ENCODE data around the gene MCEMP1. TPM values are rescaled to one million over a fixed set of nuclear protein-coding genes. Genes with fewer than 3 reads are reported as not detected.
"Not testable (repeated sequence)": the region's sequence is repeated elsewhere in the genome, so short reads cannot be mapped to it uniquely, and the experiment has no call there.

MCEMP1 gene
- total RNA-seq, 2 experiments from 2014 or later: not detected

DNA sequence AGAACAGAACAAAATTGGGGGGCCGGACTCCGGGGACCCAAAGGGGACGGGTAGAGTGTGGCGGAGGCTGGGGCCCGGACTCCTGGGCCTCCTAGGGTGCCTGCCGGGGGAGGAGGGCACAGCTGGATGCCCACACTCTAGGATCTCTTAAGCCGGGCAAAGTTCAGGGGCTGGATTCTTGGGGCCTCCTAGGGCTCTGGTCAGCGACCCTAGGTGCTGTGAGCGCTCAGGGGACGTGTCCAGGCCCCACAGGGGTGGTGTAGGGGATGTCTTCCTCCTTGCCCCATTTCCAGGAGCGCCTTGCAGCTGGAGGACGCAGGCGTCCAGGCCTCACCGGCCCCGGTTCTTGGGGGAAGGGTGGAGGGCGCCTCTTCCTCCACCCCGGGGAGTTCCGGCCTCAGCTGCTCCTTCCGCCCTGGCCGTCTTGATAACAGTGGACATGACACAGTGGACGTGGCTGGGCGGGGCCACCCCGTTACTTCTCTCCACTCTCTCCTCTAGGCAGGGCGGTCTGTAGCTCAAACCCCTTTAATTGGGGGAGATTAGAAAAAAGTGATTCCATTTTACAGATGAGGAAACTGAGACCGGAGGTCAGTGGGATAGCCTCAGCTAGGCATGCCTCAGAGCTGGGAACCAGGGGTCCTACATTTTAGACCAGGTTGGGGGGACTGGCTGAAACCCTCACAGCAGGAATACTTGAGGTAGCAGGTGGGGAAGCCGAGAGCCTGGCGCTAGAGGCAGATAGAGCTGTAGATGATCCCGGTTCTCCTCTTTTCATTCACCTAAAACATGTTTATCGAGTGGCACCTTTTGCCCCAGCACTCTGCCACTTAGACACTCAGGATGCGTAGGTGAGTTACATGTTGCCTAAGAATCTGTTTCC, 39.3 kb upstream of the MCEMP1 start:
- H3K27ac Mint-ChIP-seq: peak overlapping the region; percentile 92
- DNase-seq (peak; percentile 29), ATAC-seq (peak; percentile 38)
- H3K27me3 Mint-ChIP-seq (ENCODE audit: low read depth): no peaks in the 10 kb centered on the region
- ChIA-PET POLR2A (interaction anchor here (0.9 to 2.0 kb wide), 8 partner anchors 8 to 69 kb away, joined by 3 to 13 read pairs (median 4); partner anchors contain the start of genes MCEMP1, PET100, RETN and XAB2), CTCF (interaction anchor here (1.0 to 2.9 kb wide), 4 partner anchors 14 to 163 kb away, joined by 3 to 15 read pairs (median 3); partner anchors contain the start of gene TRAPPC5)
- H3K4me1 Mint-ChIP-seq (ENCODE audit: low read depth): peaks cover 40% of the 10 kb centered on the region
- H3K36me3 Mint-ChIP-seq (ENCODE audit: low read depth): peaks cover 19% of the 10 kb centered on the region
- H3K9me3 Mint-ChIP-seq (ENCODE audit: insufficient read depth): no peaks in the 10 kb centered on the region
- H3K4me3 Mint-ChIP-seq: peak overlapping the region; percentile 80

DNA sequence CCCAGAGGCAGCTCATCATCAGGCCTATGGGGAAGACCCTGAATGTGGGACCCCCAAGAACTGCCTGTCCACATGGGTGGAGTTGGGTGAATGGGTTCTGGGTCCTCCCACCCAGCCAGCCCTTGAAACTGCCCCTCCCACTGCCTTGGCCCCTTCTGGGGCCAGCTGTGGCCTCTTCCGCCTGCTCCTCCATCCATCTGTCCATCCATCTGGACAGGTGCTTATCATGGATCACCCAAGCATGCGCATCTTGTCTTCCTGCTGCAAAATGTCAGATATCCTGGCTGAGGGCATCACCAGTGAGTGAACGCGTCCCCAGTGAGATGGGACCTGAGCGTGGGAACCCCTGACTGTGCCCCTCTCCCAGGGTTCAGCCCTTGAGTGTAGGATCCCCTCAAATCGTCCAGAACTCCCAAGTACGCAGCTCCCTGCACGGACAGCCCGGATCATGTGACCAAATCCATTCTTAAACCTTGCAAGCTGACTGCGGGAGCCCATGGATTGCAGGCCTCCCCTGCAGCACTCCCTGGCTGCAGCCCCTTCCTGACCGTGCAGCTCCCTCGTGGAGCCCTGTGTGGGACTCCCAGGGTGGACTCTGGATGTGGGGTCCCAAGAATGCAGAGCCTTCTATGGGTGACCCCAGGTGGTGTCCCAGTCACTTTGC, 38.0 kb upstream of the MCEMP1 start:
- POLR2A ChIA-PET: interaction anchor here (2.0 kb wide), 1 partner anchor 9 kb away, joined by 13 read pairs; the partner anchor contains the start of genes PET100 and XAB2
- Mint-ChIP-seq H3K27ac (peak overlapping the region; percentile 72), H3K9me3 (ENCODE audit: insufficient read depth) (no peaks in the 10 kb centered on the region)

DNA sequence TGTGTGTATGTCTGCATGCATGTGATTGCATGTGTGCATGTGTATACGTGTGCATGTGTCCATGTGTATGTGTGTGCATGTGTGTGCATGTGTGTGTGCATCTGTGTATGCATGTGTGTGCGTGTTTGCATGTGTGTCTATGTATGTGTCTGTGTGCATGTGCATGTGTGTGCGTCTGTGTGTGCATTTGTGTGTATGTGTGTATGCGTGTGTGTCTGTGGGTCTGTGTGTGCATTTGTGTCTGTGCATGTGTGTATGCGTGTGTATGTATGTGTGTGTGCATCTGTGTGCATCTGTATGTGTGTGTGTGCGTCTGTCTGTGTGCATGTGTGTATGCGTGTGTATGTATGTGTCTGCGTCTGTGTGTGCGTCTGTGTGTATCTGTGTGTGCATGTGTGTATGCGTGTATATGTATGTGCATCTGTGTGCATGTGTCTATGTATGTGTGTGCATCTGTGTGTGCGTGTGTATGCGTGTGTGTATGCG, 37.0 kb upstream of the MCEMP1 start:
- ATAC-seq (no peak), DNase-seq (no peak)
- peaks cover 43% of the 10 kb centered on the region for H3K4me1 Mint-ChIP-seq (ENCODE audit: low read depth)
- no peak overlapping the region for H3K4me3 Mint-ChIP-seq
- no peaks in the 10 kb centered on the region for H3K9me3 Mint-ChIP-seq (ENCODE audit: insufficient read depth)
- peak overlapping the region; percentile 54 for H3K27ac Mint-ChIP-seq
- ChIA-PET POLR2A (no interaction called here), CTCF (no interaction called here)
- peaks cover 28% of the 10 kb centered on the region for H3K36me3 Mint-ChIP-seq (ENCODE audit: low read depth)
- no peaks in the 10 kb centered on the region for H3K27me3 Mint-ChIP-seq (ENCODE audit: low read depth)

More for the DNA sequence above, 38.0 kb upstream of the MCEMP1 start:
- peak overlapping the region; percentile 34 for H3K4me3 Mint-ChIP-seq
- peaks cover 25% of the 10 kb centered on the region for H3K36me3 Mint-ChIP-seq (ENCODE audit: low read depth)
- no peak for ATAC-seq
- peaks cover 43% of the 10 kb centered on the region for H3K4me1 Mint-ChIP-seq (ENCODE audit: low read depth)
- no peaks in the 10 kb centered on the region for H3K27me3 Mint-ChIP-seq (ENCODE audit: low read depth)
- CTCF ChIA-PET: interaction anchor here (2.9 kb wide), 1 partner anchor 13 kb away, joined by 15 read pairs; no protein-coding TSS in a partner anchor
- DNase-seq: no peak

DNA sequence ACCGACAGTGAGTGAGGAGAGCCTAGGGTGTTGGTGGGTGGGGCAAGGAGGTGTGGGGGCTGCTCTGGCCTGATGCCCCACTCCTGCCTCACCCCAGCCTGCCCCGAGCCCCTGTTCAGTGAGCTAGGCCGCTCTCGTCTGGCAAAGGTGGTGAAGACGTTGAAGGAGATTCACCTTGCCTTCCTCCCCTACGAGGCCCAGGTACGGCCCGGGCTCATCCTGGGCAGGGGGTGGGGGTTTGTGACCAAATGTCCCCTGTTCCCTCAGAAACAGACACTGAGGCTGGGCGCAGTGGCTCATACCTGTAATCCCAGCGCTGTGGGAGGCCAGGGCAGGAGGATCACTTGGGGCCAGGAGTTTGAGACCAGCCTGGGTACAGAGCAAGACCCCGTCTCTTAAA, 36.1 kb upstream of the MCEMP1 start:
- no peaks in the 10 kb centered on the region for H3K9me3 Mint-ChIP-seq (ENCODE audit: insufficient read depth)
- no peak for ATAC-seq
- ChIA-PET POLR2A (interaction anchor here (0.8 kb wide), 3 partner anchors 11 to 38 kb away, joined by 3 read pairs; partner anchors contain the start of genes PET100 and XAB2), CTCF (interaction anchor here (0.8 to 1.1 kb wide), 2 partner anchors 11 to 40 kb away, joined by 3 to 5 read pairs; partner anchors contain the start of gene TRAPPC5)
- H3K27ac Mint-ChIP-seq: no peak overlapping the region
- H3K27me3 Mint-ChIP-seq (ENCODE audit: low read depth): no peaks in the 10 kb centered on the region
- peaks cover 42% of the 10 kb centered on the region for H3K4me1 Mint-ChIP-seq (ENCODE audit: low read depth)
- peaks cover 32% of the 10 kb centered on the region for H3K36me3 Mint-ChIP-seq (ENCODE audit: low read depth)
- DNase-seq: no peak
- no peak overlapping the region for H3K4me3 Mint-ChIP-seq

DNA sequence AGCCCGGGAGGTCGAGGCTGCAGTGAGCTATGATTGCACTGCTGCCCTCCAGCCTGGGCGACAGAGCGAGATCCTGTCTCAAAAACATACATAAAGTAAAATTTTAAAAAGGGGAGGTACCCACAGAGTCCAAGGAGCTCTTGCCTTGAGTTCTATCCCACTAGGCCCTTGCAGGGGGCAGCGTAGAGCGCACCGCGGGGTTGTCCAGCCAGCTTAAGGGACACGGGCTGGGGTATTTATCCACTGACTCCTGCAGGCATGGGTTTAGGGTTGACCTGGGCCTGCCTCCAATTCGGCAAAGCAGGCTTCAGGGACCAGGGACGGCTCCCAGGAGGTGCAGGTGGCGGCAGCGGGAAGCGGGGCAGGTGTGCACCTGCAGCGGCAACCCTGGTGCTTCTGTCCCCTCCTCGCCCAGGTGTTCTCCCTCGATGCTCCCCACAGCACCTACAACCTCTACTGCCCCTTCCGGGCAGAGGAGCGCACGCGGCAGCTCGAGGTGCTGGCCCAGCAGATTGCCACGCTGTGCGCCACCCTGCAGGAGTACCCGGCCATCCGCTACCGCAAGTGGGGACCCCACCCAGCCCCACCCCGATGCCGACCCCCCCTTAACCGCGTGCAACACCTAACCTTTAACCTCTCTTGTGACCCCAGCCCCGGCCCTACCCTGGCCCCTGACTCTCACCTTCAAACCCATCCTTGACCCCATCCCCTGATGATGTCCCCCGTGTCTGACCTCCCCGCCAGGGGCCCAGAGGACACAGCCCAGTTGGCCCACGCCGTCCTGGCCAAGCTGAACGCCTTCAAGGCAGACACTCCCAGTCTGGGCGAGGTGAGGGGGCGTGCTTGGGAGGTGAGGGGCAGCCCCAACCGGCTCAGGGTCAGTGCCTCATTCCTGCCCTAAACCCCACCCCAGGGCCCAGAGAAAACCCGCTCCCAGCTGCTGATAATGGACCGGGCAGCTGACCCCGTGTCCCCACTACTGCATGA, 35.3 kb upstream of the MCEMP1 start:
- no peak overlapping the region for H3K27ac Mint-ChIP-seq

DNA sequence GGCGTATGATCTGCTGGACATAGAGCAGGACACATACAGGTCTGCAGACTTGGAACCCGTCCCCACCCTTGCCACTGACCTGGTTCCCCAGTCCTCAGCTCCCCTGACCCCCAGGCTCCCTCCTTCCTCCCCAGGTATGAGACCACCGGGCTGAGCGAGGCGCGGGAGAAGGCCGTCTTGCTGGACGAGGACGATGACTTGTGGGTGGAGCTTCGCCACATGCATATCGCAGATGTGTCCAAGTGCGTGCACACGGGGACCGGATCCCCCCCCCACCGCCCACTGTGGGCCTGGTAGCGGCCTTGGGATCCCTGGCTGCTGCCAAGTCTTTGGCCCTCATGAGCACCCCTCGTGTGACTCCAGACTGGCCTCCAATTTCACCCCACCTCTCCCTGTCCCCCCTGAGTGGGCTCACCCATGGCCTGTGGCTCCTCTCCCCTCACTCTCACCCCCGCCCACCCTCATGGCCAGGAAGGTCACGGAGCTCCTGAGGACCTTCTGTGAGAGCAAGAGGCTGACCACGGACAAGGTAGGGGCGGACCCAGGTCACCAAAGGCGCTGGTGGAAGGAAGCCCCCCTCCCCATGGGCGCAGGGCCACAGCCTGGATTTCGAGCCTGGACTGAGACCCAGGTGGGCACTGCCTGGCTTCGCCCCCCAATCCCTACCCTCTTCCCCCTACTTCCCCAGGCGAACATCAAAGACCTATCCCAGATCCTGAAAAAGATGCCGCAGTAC, 34.4 kb upstream of the MCEMP1 start:
- ATAC-seq: no peak

More for the DNA sequence above, 35.3 kb upstream of the MCEMP1 start:
- no peaks in the 10 kb centered on the region for H3K9me3 Mint-ChIP-seq (ENCODE audit: insufficient read depth)
- H3K27me3 Mint-ChIP-seq (ENCODE audit: low read depth): no peaks in the 10 kb centered on the region
- ChIA-PET CTCF (interaction anchor here (0.8 to 1.1 kb wide), 2 partner anchors 10 to 39 kb away, joined by 3 to 5 read pairs; partner anchors contain the start of gene TRAPPC5), POLR2A (interaction anchor here (0.8 kb wide), 3 partner anchors 12 to 37 kb away, joined by 3 read pairs; partner anchors contain the start of genes PET100 and XAB2)
- H3K4me3 Mint-ChIP-seq: no peak overlapping the region
- peaks cover 35% of the 10 kb centered on the region for H3K4me1 Mint-ChIP-seq (ENCODE audit: low read depth)
- H3K36me3 Mint-ChIP-seq (ENCODE audit: low read depth): peaks cover 33% of the 10 kb centered on the region
- DNase-seq (no peak), ATAC-seq (no peak)

DNA sequence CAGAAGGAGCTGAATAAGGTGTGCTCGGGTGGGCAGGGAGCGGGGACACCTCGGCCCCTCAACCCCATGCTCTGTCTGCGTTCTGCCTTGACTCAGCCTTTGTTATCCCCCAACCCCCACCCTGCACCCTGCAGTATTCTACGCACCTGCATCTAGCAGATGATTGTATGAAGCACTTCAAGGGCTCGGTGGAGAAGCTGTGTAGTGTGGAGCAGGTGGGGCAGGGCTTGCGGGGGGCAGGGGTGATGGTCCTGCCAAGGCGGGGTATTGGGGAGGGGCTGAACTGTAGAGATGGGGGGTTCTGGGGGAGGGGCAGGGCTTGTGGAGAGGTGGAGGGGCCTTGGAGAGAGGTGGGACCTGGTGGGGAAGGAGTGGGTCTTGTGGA, 33.9 kb upstream of the MCEMP1 start:
- ATAC-seq (no peak), DNase-seq (no peak)
- Mint-ChIP-seq H3K27me3 (ENCODE audit: low read depth) (no peaks in the 10 kb centered on the region), H3K9me3 (ENCODE audit: insufficient read depth) (no peaks in the 10 kb centered on the region), H3K36me3 (ENCODE audit: low read depth) (peaks cover 36% of the 10 kb centered on the region), H3K4me1 (ENCODE audit: low read depth) (peaks cover 24% of the 10 kb centered on the region), H3K4me3 (no peak overlapping the region), H3K27ac (peak overlapping the region; percentile 30)
- POLR2A ChIA-PET: interaction anchor here (0.5 kb wide), 1 partner anchor 83 kb away, joined by 3 read pairs; no protein-coding TSS in a partner anchor
- CTCF ChIA-PET: no interaction called here

More for the DNA sequence above, 34.4 kb upstream of the MCEMP1 start:
- ChIA-PET POLR2A (interaction anchor here (0.5 kb wide), 1 partner anchor 82 kb away, joined by 3 read pairs; no protein-coding TSS in a partner anchor), CTCF (no interaction called here)
- Mint-ChIP-seq H3K4me3 (no peak overlapping the region), H3K36me3 (ENCODE audit: low read depth) (peaks cover 33% of the 10 kb centered on the region), H3K4me1 (ENCODE audit: low read depth) (peaks cover 30% of the 10 kb centered on the region), H3K27ac (no peak overlapping the region), H3K27me3 (ENCODE audit: low read depth) (no peaks in the 10 kb centered on the region), H3K9me3 (ENCODE audit: insufficient read depth) (no peaks in the 10 kb centered on the region)
- no peak for DNase-seq

DNA sequence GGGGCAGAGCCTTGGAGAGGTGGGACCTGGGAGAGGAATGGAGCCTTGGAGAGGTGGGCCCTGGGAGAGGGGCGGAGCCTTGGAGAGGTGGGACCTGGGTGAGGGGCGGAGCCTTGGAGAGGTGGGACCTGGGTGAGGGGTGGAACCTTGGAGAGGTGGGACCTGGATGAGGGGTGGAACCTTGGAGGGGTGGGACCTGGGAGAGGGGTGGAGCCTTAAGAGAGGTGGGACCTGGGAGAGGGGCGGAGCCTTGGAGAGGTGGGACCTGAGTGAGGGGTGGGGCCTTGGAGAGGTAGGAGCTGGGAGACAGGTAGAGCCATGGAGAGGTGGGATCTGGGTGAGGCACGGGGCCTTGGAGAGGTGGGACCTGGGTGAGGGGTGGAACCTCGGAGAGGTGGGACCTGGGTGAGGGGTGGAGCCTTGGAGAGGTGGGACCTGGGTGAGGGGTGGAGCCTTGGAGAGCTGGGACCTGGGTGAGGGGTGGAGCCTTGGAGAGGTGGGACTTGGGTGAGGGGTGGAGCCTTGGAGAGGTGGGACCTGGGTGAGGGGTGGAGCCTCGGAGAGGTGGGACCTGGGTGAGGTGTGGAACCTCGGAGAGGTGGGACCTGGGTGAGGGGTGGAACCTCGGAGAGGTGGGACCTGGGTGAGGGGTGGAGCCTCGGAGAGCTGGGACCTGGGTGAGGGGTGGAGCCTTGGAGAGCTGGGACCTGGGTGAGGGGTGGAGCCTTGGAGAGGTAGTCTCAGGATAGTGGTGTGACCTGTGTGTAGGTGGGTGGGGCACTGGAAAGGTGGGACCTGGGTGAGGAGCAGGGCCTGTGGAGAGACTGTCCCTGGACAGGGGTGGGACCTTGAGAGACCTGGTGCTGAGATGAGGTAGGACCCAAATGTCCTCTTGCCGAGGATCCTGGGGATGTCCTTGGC, 33.0 kb upstream of the MCEMP1 start:
- Mint-ChIP-seq H3K27ac (peak overlapping the region; percentile 30), H3K36me3 (ENCODE audit: low read depth) (peaks cover 35% of the 10 kb centered on the region), H3K4me1 (ENCODE audit: low read depth) (peaks cover 18% of the 10 kb centered on the region)
- H3K4me3 Mint-ChIP-seq; DNase-seq; H3K9me3 Mint-ChIP-seq (ENCODE audit: insufficient read depth); H3K27me3 Mint-ChIP-seq (ENCODE audit: low read depth): not testable (repeated sequence)
- POLR2A ChIA-PET: interaction anchor here (0.8 kb wide), 1 partner anchor 14 kb away, joined by 6 read pairs; the partner anchor contains the start of genes PET100 and XAB2
- CTCF ChIA-PET: interaction anchor here (0.7 to 1.4 kb wide), 3 partner anchors 9 to 75 kb away, joined by 3 to 6 read pairs (median 3); partner anchors contain the start of gene TRAPPC5
- peak; percentile 16 for ATAC-seq

DNA sequence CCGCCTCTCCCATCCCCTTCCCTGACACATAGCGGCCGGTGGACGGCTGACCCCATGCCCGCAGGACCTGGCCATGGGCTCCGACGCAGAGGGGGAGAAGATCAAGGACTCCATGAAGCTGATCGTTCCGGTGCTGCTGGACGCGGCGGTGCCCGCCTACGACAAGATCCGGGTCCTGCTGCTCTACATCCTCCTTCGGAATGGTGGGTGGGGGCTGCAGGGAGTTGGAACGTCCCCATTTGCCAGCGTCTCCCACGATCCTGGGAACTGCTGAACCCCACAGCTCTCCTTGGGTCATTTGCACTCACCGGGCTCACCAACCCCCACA, 32.4 kb upstream of the MCEMP1 start:
- no peak for ATAC-seq
- CTCF ChIA-PET: interaction anchor here (1.4 kb wide), 2 partner anchors 36 to 76 kb away, joined by 3 to 6 read pairs; partner anchors contain the start of gene TRAPPC5
- H3K27me3 Mint-ChIP-seq (ENCODE audit: low read depth): no peaks in the 10 kb centered on the region
- H3K27ac Mint-ChIP-seq: no peak overlapping the region
- H3K9me3 Mint-ChIP-seq (ENCODE audit: insufficient read depth): no peaks in the 10 kb centered on the region
- H3K4me1 Mint-ChIP-seq (ENCODE audit: low read depth): peaks cover 12% of the 10 kb centered on the region
- no peak overlapping the region for H3K4me3 Mint-ChIP-seq
- no peak for DNase-seq
- POLR2A ChIA-PET: interaction anchor here (0.6 to 0.8 kb wide), 2 partner anchors 15 to 275 kb away, joined by 3 to 6 read pairs; partner anchors contain the start of genes PET100 and XAB2
- peaks cover 29% of the 10 kb centered on the region for H3K36me3 Mint-ChIP-seq (ENCODE audit: low read depth)
